H1 (cell line): ENCODE data around the gene KLHL24. TPM values are rescaled to one million over a fixed set of nuclear protein-coding genes. Genes with fewer than 3 reads are reported as not detected.

Experiments
- CTCF ChIA-PET: fragments of 300-600 bp; sonication (Branson Sonifier 250); formaldehyde crosslinking; loops from one replicate; lab custom pipeline; 2021; ENCODE audit not compliant: partially characterized antibody; lab: Charles Lee
- POLR2A ChIA-PET: fragments of 300-600 bp; sonication (Branson Sonifier 250); formaldehyde crosslinking; loops from one replicate; lab custom pipeline; 2021; ENCODE audit warnings: inconsistent platforms; ENCODE audit not compliant: partially characterized antibody; lab: Charles Lee
- DNase-seq, 2 experiments: peaks; one replicate each; pipeline versions ENCODE4 v3.0.0 to v3.0.0-alpha.2; 2010 to 2022; ENCODE audit warnings: low spot score in 2 of 2, low read depth in 1 of 2, mixed read lengths in 1 of 2
- FAIRE-seq: peaks from 2 replicates; lab custom pipeline; 2011; peaks lifted over from hg19 to GRCh38; lab: Jason Lieb, UNC
- H2AFZ ChIP-seq: 2 replicates; pipeline ENCODE4 v1.8.1; 2012; ENCODE audit warnings: low read length, inconsistent platforms
- H2AK5ac ChIP-seq: 2 replicates; pipeline ENCODE4 v1.6.1; 2013; ENCODE audit warnings: low read depth, low read length
- H2BK120ac ChIP-seq: replicated peaks from 2 replicates; pipeline ENCODE3; 2013; ENCODE audit warnings: low read depth, low read length, inconsistent platforms
- H2BK12ac ChIP-seq: 2 replicates; pipeline ENCODE4 v1.6.1; 2013; ENCODE audit warnings: low read depth, low read length
- H2BK15ac ChIP-seq: 2 replicates; pipeline ENCODE4 v1.6.1; 2013; ENCODE audit warnings: low read length
- H2BK20ac ChIP-seq: 2 replicates; pipeline ENCODE4 v1.6.1; 2013; ENCODE audit warnings: low read length
- H2BK5ac ChIP-seq: 2 replicates; pipeline ENCODE4 v1.6.1; 2013; ENCODE audit warnings: low read depth, low read length
- H3K14ac ChIP-seq: 2 replicates; pipeline ENCODE4 v1.6.1; 2013; ENCODE audit warnings: inconsistent platforms; ENCODE audit not compliant: insufficient read length
- H3K18ac ChIP-seq: 2 replicates; pipeline ENCODE4 v1.6.1; 2013; ENCODE audit warnings: low read length; ENCODE audit errors: extremely low read depth
- H3K23ac ChIP-seq: 2 replicates; pipeline ENCODE4 v1.6.1; 2013; ENCODE audit warnings: inconsistent platforms; ENCODE audit not compliant: insufficient read length
- H3K23me2 ChIP-seq: 2 replicates; pipeline ENCODE4 v1.6.1; 2013; ENCODE audit warnings: low read depth, low read length
- H3K27ac ChIP-seq: 2 replicates; pipeline ENCODE4 v1.6.1; 2011; ENCODE audit warnings: low read depth, low read length, inconsistent platforms
- H3K27me3 ChIP-seq, 4 experiments: replicated peaks in 1 of 4; 1 replicate in 1 of 4; 2 replicates in 3 of 4; pipeline versions ENCODE4 v1.6.1 to v1.8.1; 2011 to 2013; ENCODE audit warnings: low read length in 3 of 4, mild to moderate bottlenecking in 3 of 4, inconsistent platforms in 2 of 4, mixed read lengths in 2 of 4, moderate library complexity in 1 of 4; ENCODE audit not compliant: control insufficient read depth in 3 of 4, insufficient read depth in 3 of 4; ENCODE audit errors: extremely low read depth in 1 of 4
- H3K36me3 ChIP-seq, 4 experiments: 2 replicates each; pipeline versions ENCODE4 v1.6.1 to v1.8.1; 2011 to 2013; ENCODE audit warnings: mild to moderate bottlenecking in 4 of 4, low read length in 3 of 4, moderate library complexity in 2 of 4, control low read depth in 1 of 4, inconsistent platforms in 1 of 4; ENCODE audit not compliant: insufficient read depth in 4 of 4, control insufficient read depth in 2 of 4
- H3K4ac ChIP-seq: replicated peaks from 2 replicates; pipeline ENCODE3; 2013; ENCODE audit warnings: low read length, low read depth, mixed read lengths, inconsistent platforms; ENCODE audit not compliant: insufficient read length
- H3K4me1 ChIP-seq, 4 experiments: replicated peaks in 1 of 4; 1 replicate in 1 of 4; 2 replicates in 3 of 4; pipeline versions ENCODE4 v1.6.1 to v1.8.1; 2011 to 2013; ENCODE audit warnings: low read length in 3 of 4, inconsistent platforms in 2 of 4, mixed read lengths in 1 of 4; ENCODE audit not compliant: insufficient read depth in 4 of 4, control insufficient read depth in 3 of 4
- H3K4me2 ChIP-seq, 2 experiments: 2 replicates each; pipeline versions ENCODE4 v1.6.1 to v1.8.1; 2011 to 2013; ENCODE audit warnings: low read depth in 2 of 2, low read length in 2 of 2, control low read depth in 1 of 2, inconsistent platforms in 1 of 2, mild to moderate bottlenecking in 1 of 2; ENCODE audit not compliant: insufficient read depth in 1 of 2
- H3K4me3 ChIP-seq, 4 experiments: fragments of 200-600, 300-600 bp in 1 of 4; sonication (generic), shearing (Covaris generic), sonication (Bioruptor Twin) in 1 of 4; 2 replicates each; pipeline versions ENCODE4 v1.5.1 to v1.8.1; 2011 to 2016; ENCODE audit warnings: low read length in 4 of 4, low read depth in 3 of 4, control low read depth in 2 of 4, inconsistent platforms in 2 of 4, mild to moderate bottlenecking in 2 of 4, mixed read lengths in 1 of 4, moderate library complexity in 1 of 4; ENCODE audit not compliant: insufficient read depth in 2 of 4; ENCODE audit errors: extremely low read depth in 1 of 4
- H3K56ac ChIP-seq: replicated peaks from 2 replicates; pipeline ENCODE3; 2013; ENCODE audit warnings: low read depth, mild to moderate bottlenecking, mixed read lengths, low read length, inconsistent platforms; ENCODE audit not compliant: insufficient read length
- H3K79me1 ChIP-seq: 2 replicates; pipeline ENCODE4 v1.6.1; 2013; ENCODE audit warnings: low read depth, low read length, control low read depth
- H3K79me2 ChIP-seq, 2 experiments: 2 replicates each; pipeline versions ENCODE4 v1.6.1 to v1.8.1; 2012 to 2013; ENCODE audit warnings: low read length in 2 of 2, mild to moderate bottlenecking in 2 of 2, inconsistent platforms in 1 of 2; ENCODE audit not compliant: insufficient read depth in 2 of 2, control insufficient read depth in 1 of 2
- H3K9ac ChIP-seq, 4 experiments: replicated peaks in 1 of 4; 1 replicate in 1 of 4; 2 replicates in 3 of 4; pipeline versions ENCODE4 v1.6.1 to v1.8.1; 2011 to 2013; ENCODE audit warnings: low read depth in 3 of 4, low read length in 3 of 4, control low read depth in 2 of 4, mild to moderate bottlenecking in 2 of 4, moderate library complexity in 2 of 4, inconsistent platforms in 1 of 4; ENCODE audit errors: extremely low read depth in 1 of 4
- H3K9me3 ChIP-seq, 2 experiments: 2 replicates each; pipeline versions ENCODE4 v1.6.1 to v1.8.1; 2012 to 2013; ENCODE audit warnings: mild to moderate bottlenecking in 2 of 2, moderate library complexity in 2 of 2, control low read depth in 1 of 2, inconsistent platforms in 1 of 2, low read depth in 1 of 2, low read length in 1 of 2, mixed read lengths in 1 of 2; ENCODE audit not compliant: insufficient read depth in 2 of 2
- H4K20me1 ChIP-seq, 2 experiments: replicated peaks in 1 of 2; 2 replicates each; pipeline versions ENCODE3 to v1.8.1; 2011 to 2013; ENCODE audit warnings: inconsistent platforms in 2 of 2, low read length in 2 of 2, mild to moderate bottlenecking in 1 of 2; ENCODE audit not compliant: insufficient read depth in 2 of 2, control insufficient read depth in 1 of 2
- H4K5ac ChIP-seq: 2 replicates; pipeline ENCODE4 v1.6.1; 2013; ENCODE audit warnings: low read length, low read depth, mixed read lengths, inconsistent platforms; ENCODE audit not compliant: insufficient read length
- H4K8ac ChIP-seq: 2 replicates; pipeline ENCODE4 v1.8.0; 2013; ENCODE audit warnings: mild to moderate bottlenecking, moderate library complexity, low read length, inconsistent platforms; ENCODE audit not compliant: insufficient read depth; ENCODE audit errors: extremely low read depth
- H4K91ac ChIP-seq: replicated peaks from 2 replicates; pipeline ENCODE3; 2013; ENCODE audit warnings: low read length, mixed read lengths, inconsistent platforms; ENCODE audit not compliant: insufficient read length
- BACH1 ChIP-seq: IDR thresholded peaks from 2 replicates; pipeline ENCODE4 v1.6.1; 2012; ENCODE audit warnings: low read length, improper control_type of control experiment
- CBX8 ChIP-seq: fragments of 300-800, 300-1000 bp; sonication (generic); IDR thresholded peaks from 2 replicates; pipeline ENCODE4 v1.7.1; 2016; ENCODE audit warnings: low read depth, low read length, borderline replicate concordance
- EZH2 ChIP-seq: fragments of 200-600 bp; sonication (generic); IDR thresholded peaks from 2 replicates; pipeline ENCODE4 v1.7.1; 2012; ENCODE audit warnings: low read depth, mild to moderate bottlenecking, moderate library complexity, low read length, inconsistent platforms; ENCODE audit not compliant: severe bottlenecking
- GTF2F1 ChIP-seq: IDR thresholded peaks from 2 replicates; pipeline ENCODE4 v1.6.1; 2012; ENCODE audit warnings: low read depth, low read length, improper control_type of control experiment, borderline replicate concordance
- MAFK ChIP-seq: IDR thresholded peaks from 2 replicates; pipeline ENCODE4 v1.6.1; 2012; ENCODE audit warnings: low read depth, mild to moderate bottlenecking, improper control_type of control experiment, low read length
- NRF1 ChIP-seq: IDR thresholded peaks from 2 replicates; pipeline ENCODE4 v1.6.1; 2011; ENCODE audit warnings: mild to moderate bottlenecking, low read depth, low read length, improper control_type of control experiment
- POLR2A ChIP-seq, 2 experiments: IDR thresholded peaks; 1 replicate in 1 of 2; 2 replicates in 1 of 2; pipeline ENCODE4 v1.6.1; 2011; ENCODE audit warnings: low read depth in 2 of 2, low read length in 2 of 2, mild to moderate bottlenecking in 2 of 2; ENCODE audit errors: control extremely low read depth in 1 of 2
- SIN3A ChIP-seq, 2 experiments: IDR thresholded peaks in 1 of 2; conservative IDR thresholded peaks in 1 of 2; 2 replicates each; pipeline ENCODE4 v1.6.1; 2011 to 2012; ENCODE audit warnings: low read length in 2 of 2, improper control_type of control experiment in 1 of 2, low read depth in 1 of 2, mild to moderate bottlenecking in 1 of 2
- SP1 ChIP-seq: IDR thresholded peaks from 2 replicates; pipeline ENCODE4 v1.6.1; 2011; ENCODE audit warnings: low read depth, low read length
- SP2 ChIP-seq: IDR thresholded peaks from 2 replicates; pipeline ENCODE4 v1.6.1; 2012; ENCODE audit warnings: mild to moderate bottlenecking, low read length, inconsistent platforms
- TAF7 ChIP-seq: optimal IDR thresholded peaks from 2 replicates; pipeline ENCODE3; 2011; ENCODE audit warnings: low read depth, mild to moderate bottlenecking, inconsistent platforms, low read length, moderate library complexity, borderline replicate concordance
- WGBS, 2 experiments: shearing (Covaris generic) in 1 of 2; methylation state at CpG; one replicate each; pipeline versions ENCODE4 v1.1.6 to v1.1.7; 2013 to 2015; ENCODE audit warnings: low lambda C conversion rate in 2 of 2, mixed read lengths in 2 of 2, inconsistent platforms in 1 of 2, low coverage in 1 of 2, missing lambda C conversion rate in 1 of 2; ENCODE audit not compliant: insufficient replicate concordance in 2 of 2, insufficient coverage in 1 of 2, insufficient read length in 1 of 2; ENCODE audit errors: extremely low coverage in 1 of 2, missing lambda C conversion rate in 1 of 2; 5-methylcytosine and 5-hydroxymethylcytosine counted together
- polyA plus RNA-seq, 7 experiments: library from polyadenylated mRNA; depleted of rRNA in 3 of 7; stranded (reverse) in 5 of 7; unstranded in 2 of 7; fragments of >200 nt in 5 of 7; fragments of 200-250 nt in 2 of 7; gene quantifications; 1 replicate in 5 of 7; 2 replicates in 1 of 7; 4 replicates in 1 of 7; pipeline versions ENCODE4 v1.2.1 to v1.2.3, GENCODE V29; 2011 to 2013; ENCODE audit warnings: missing spikeins in 2 of 7, mixed read lengths in 2 of 7
- total RNA-seq: library from RNA; stranded (reverse); fragmentation: NEBNext Ultra II Directional; extraction: Animal tissue kit (Norgen Biotek cat#: 25700); gene quantifications from 2 replicates; pipeline ENCODE4 v1.2.1, GENCODE V29; 2021
- TF ChIP-seq, protein P1 (sequence below): IDR thresholded peaks from 2 replicates; pipeline ENCODE4 v1.6.1; 2011; ENCODE audit warnings: low read depth, mild to moderate bottlenecking, low read length; ENCODE audit not compliant: insufficient read depth
- TF ChIP-seq, protein P2 (sequence below): IDR thresholded peaks from 2 replicates; pipeline ENCODE4 v1.6.1; 2012; ENCODE audit warnings: inconsistent platforms

Gene KLHL24
- total and polyA plus RNA-seq, 2 of the 8 experiments (the other 6 are each of a cell fraction or from before 2014, with no cell fraction given), result 12.5 to 36.2 TPM

DNA sequence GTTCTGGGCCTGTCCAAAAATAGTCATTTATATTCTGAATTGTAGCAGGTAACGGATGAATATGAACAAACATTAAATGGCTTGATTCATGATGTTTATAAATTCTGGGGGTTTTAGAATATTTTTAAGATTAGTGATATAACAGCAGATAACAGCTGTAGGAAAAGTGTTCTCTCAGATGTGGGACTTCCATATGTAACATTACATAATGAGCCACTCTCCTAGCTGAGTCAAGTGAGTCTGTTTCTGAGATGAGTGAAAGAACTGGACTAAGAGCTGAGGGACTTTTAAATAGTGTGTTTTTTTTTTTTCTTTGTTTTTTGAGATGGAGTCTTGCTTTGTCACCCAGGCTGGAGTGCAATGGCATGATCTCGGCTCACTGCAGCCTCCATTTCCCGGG is 76.1 kb downstream of the KLHL24 start:
- Histone ChIP-seq H3K9ac (no peak overlapping the region), H3K9me3 (no peaks in the 10 kb centered on the region), H2BK20ac (no peak overlapping the region), H4K8ac (no peak overlapping the region), H3K18ac (no peak overlapping the region), H3K27ac (no peak overlapping the region), H3K23ac (no peak overlapping the region), H3K56ac (no peak overlapping the region), H2BK5ac (no peak overlapping the region), H2AFZ (no peak overlapping the region), H3K79me2 (peaks cover 0 to 84% of the 10 kb centered on the region in 2 experiments; a peak in 3 of 4 replicates), H3K4me3 (no peak overlapping the region), H3K23me2 (no peaks in the 10 kb centered on the region), H2BK12ac (no peak overlapping the region), H2AK5ac (no peak overlapping the region), H3K79me1 (no peaks in the 10 kb centered on the region; the same call in 1 of the 2 replicates), H3K4me2 (no peak overlapping the region), H2BK15ac (no peak overlapping the region), H3K27me3 (no peaks in the 10 kb centered on the region), H3K4me1 (no peaks in the 10 kb centered on the region), H3K4ac (no peak overlapping the region), H4K91ac (no peak overlapping the region), H3K14ac (no peak overlapping the region), H4K5ac (no peak overlapping the region), H4K20me1 (peaks cover 1 to 2% of the 10 kb centered on the region in 2 experiments), H2BK120ac (no peak overlapping the region), H3K36me3 (peaks cover 0 to 16% (median 4%) of the 10 kb centered on the region in 4 experiments; a peak in 2 of 8 replicates)
- CTCF ChIA-PET, result interaction anchor here (0.7 to 1.8 kb wide), 2 partner anchors 224 to 232 kb away, joined by 4 read pairs; no protein-coding TSS in a partner anchor
- DNase-seq (no peak), FAIRE-seq (no peak)
- POLR2A ChIA-PET, result interaction anchor here (0.6 kb wide), 1 partner anchor 24 kb away, joined by 3 read pairs; no protein-coding TSS in a partner anchor
- 92% methylated on average over 3 of the region's 3 CpGs; no CpG with 5 or more reads in 1 of the 2 experiments for WGBS, 2 experiments
- TF ChIP-seq EZH2 (no peak), SP1 (no peak), SIN3A (conservative IDR thresholded peaks at IDR 0.05 in 1 of 2, IDR thresholded peaks at IDR 0.05 in 1 of 2; ENCODE audit: low read depth in 1 of 2, low read length in 2 of 2) (no peak), SP2 (no peak), GTF2F1 (no peak), POLR2A (IDR thresholded peaks at IDR 0.05; ENCODE audit: control extremely low read depth in 1 of 2, low read depth in 2 of 2, low read length in 2 of 2) (no peak), BACH1 (no peak), CBX8 (no peak), NRF1 (no peak), MAFK (no peak), TAF7 (no peak)
- TF ChIP-seq, protein P1, sequence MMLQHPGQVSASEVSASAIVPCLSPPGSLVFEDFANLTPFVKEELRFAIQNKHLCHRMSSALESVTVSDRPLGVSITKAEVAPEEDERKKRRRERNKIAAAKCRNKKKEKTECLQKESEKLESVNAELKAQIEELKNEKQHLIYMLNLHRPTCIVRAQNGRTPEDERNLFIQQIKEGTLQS, result no peak
- TF ChIP-seq, protein P2, sequence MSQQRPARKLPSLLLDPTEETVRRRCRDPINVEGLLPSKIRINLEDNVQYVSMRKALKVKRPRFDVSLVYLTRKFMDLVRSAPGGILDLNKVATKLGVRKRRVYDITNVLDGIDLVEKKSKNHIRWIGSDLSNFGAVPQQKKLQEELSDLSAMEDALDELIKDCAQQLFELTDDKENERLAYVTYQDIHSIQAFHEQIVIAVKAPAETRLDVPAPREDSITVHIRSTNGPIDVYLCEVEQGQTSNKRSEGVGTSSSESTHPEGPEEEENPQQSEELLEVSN, result no peak
